Brain microvascular endothelial cell (primary cell): ENCODE data around the gene MAP3K5.

ENCODE experiments used
- DNase-seq: peaks from one replicate; pipeline ENCODE4 v3.0.0-alpha.2; 2020
- H3K27ac ChIP-seq: fragments of 250-450 bp; sonication (Bioruptor Pico); 2 replicates; pipeline ENCODE4 v1.5.1; 2020; ENCODE audit warnings: mild to moderate bottlenecking, moderate library complexity
- H3K27me3 ChIP-seq: fragments of 250-450 bp; sonication (Bioruptor Pico); replicated peaks from 2 replicates; pipeline ENCODE4 v1.5.1; 2020; ENCODE audit warnings: mild to moderate bottlenecking
- H3K36me3 ChIP-seq: fragments of 250-450 bp; sonication (Bioruptor Pico); replicated peaks from 2 replicates; pipeline ENCODE4 v1.5.1; 2020; ENCODE audit warnings: mild to moderate bottlenecking
- H3K4me3 ChIP-seq: 2 replicates; pipeline ENCODE4 v1.5.1; 2011; ENCODE audit warnings: low read depth, mild to moderate bottlenecking, control low read depth, low read length, moderate library complexity
- in situ Hi-C: cut with HindIII; loops from 2 replicates; pipeline ENCODE4 v1.10.0; 2017; ENCODE audit warnings: low sequenced_read_pairs, low pct_ligation_motif_present
- TF ChIP-seq, protein P1 (sequence below): IDR thresholded peaks from 2 replicates; pipeline ENCODE4 v1.5.1; 2011; ENCODE audit warnings: low read depth, mild to moderate bottlenecking, moderate library complexity, low read length, control low read depth, inconsistent platforms; ENCODE audit errors: missing control alignments

The MAP3K5 gene

DNA sequence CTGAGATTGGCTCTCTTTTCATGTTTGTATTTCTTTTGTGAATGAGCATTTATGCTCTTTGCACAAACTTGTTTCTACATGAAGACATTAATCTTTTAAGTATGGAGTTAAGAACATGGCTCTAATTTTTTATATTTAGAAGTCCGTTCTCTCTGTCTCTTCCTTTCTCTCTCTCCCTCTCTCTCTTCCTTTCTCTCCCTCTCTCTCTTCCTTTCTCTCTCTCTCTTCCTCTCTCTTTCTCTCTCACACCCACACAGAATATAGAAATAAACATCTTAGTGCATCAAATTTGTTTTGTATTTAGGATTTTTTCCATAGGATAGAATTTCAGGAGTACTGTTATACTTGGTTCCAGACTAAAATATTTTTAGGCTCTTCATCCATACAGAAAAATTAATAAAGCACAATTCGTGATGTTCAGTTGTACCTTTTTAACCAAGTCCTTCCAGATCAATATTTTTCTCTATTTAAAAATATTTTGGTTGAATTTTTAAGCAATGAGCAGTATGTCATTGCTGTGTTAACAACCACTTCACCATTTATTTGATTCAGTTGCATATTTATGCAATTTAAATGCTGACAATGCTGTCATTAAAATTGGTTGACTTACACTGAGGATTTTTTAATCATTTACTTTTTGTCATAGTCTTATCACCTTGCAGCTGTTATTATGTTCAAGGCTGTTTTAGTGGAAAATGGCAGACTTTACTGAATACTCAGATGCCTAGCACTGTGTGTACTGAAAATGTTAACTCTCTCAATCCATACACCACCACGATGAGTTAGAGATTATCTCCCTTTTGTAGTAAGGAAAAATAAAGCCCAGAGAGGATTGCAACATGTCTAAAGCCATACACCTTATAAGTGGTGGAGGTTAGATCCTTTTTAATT, 129.7 kb downstream of the MAP3K5 start:
- H3K27ac ChIP-seq, result no peak overlapping the region
- in situ Hi-C loops, result no loop called here

DNA sequence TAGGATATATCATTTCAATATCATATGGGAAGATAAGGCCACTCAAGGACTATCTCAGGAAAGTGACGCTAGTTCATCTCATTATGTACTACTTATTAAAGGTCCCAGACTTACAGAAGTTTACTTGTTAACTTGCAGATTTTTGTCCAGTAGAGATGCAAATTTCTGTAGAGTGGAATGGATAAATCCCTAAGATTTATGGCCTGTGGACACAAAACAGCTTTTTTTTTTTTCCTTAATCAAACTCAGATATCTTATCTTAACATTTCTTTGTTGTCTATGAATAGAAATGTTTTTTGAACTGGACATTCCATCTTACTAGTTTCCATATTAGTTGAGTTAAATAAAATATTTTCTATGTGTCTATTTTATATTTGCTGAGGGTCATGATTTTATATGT, 131.6 kb downstream of the MAP3K5 start:
- TF ChIP-seq, protein P1, sequence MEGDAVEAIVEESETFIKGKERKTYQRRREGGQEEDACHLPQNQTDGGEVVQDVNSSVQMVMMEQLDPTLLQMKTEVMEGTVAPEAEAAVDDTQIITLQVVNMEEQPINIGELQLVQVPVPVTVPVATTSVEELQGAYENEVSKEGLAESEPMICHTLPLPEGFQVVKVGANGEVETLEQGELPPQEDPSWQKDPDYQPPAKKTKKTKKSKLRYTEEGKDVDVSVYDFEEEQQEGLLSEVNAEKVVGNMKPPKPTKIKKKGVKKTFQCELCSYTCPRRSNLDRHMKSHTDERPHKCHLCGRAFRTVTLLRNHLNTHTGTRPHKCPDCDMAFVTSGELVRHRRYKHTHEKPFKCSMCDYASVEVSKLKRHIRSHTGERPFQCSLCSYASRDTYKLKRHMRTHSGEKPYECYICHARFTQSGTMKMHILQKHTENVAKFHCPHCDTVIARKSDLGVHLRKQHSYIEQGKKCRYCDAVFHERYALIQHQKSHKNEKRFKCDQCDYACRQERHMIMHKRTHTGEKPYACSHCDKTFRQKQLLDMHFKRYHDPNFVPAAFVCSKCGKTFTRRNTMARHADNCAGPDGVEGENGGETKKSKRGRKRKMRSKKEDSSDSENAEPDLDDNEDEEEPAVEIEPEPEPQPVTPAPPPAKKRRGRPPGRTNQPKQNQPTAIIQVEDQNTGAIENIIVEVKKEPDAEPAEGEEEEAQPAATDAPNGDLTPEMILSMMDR, result no peak
- Histone ChIP-seq H3K27me3 (no peaks in the 10 kb centered on the region), H3K4me3 (no peak overlapping the region), H3K36me3 (no peaks in the 10 kb centered on the region), H3K27ac (no peak overlapping the region)
- no peak for DNase-seq
- in situ Hi-C loops, result no loop called here

More for the DNA sequence above, 129.7 kb downstream of the MAP3K5 start:
- Histone ChIP-seq H3K36me3 (no peaks in the 10 kb centered on the region), H3K4me3 (no peak overlapping the region), H3K27me3 (no peaks in the 10 kb centered on the region)
- TF ChIP-seq, protein P1, result no peak
- DNase-seq, result no peak

DNA sequence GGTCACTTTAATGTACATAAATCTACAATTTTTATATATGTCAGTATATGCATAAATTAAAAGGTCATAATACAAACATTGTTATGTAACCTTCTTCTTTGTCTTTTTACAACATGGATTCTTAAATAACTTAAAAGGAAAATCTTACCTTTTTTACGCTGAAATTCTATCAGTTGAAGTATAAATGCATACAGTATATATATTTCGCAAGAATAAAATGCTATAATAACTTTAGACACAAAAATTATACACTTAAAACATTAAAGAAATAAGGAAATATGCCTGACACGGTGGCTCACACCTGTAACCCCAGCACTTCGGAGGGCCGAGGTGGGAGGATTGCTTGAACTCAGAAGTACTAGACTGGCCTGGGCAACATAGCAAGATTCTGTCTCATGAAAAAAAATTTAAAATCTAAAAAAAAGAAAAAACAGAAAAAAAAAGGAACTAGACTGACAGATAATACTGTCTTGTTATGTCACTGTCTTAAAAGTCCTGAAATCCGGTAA, 132.2 kb downstream of the MAP3K5 start:
- in situ Hi-C loops, result no loop called here
- TF ChIP-seq, protein P1, result no peak
- H3K4me3 ChIP-seq, result no peak overlapping the region
- no peak overlapping the region for H3K27ac ChIP-seq
- no peak for DNase-seq
- H3K27me3 ChIP-seq, result no peaks in the 10 kb centered on the region
- no peaks in the 10 kb centered on the region for H3K36me3 ChIP-seq

DNA sequence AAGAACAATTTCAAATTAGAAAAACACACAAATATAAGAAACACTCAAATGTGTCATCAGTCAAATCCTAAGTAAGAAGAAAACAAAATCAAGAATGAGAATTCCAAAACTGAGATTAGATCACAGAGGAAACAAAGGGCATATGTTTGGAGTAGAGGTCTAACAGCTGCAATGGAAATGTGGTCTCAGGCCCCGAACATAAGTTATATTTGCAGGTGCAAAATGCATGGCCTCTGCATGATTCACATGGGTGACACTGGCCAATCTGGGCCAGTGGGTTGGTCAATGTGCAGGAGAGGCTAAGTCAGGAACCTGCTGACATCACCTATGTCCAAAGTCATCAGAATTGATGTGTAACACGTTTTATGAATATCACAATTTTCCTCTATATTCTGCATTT, 133.6 kb downstream of the MAP3K5 start:
- Histone ChIP-seq H3K4me3 (no peak overlapping the region), H3K27me3 (no peaks in the 10 kb centered on the region), H3K27ac (no peak overlapping the region), H3K36me3 (no peaks in the 10 kb centered on the region)
- in situ Hi-C loops, result no loop called here
- DNase-seq, result no peak
- TF ChIP-seq, protein P1, result no peak

DNA sequence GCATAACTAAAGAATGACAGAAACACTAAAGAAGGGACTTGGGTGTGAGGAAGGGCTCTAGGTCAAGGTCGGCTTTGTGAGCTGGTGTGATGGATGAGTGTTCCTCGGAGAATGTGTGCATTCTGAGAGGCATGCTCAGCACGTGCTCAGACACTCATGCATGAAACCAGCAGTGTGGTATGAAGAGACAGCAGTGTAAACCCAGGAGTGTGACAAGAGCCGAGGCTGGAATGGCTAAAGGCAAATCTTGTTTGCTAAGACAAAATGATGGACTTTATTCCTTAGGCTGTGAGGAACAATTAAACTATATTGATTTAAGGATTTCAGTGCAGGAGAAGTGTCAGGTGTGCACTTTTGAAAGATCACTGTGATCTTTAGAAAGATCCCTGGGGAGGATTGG, 134.6 kb downstream of the MAP3K5 start:
- TF ChIP-seq, protein P1, result no peak
- no peaks in the 10 kb centered on the region for H3K36me3 ChIP-seq
- DNase-seq, result peak; percentile 54
- no peak overlapping the region for H3K4me3 ChIP-seq
- no peaks in the 10 kb centered on the region for H3K27me3 ChIP-seq
- no peak overlapping the region for H3K27ac ChIP-seq
- in situ Hi-C loops, result no loop called here
